ENCODE measurements around the gene TMF1. TPM values are rescaled to one million over a fixed set of nuclear protein-coding genes. Genes with fewer than 3 reads are reported as not detected.

The TMF1 gene
- total and polyA plus RNA-seq, 12 donors: 6.0 to 23.2 (median 20.1) TPM

GRCh38 chr3:69082805-69083204, 30.7 kb upstream of the TMF1 start:
- H3K27ac ChIP-seq: peak overlapping the region in 8 of 10 donors; percentile 41 to 97 (median 96)
- no peaks in the 10 kb centered on the region for H3K27me3 ChIP-seq
- H3K9me3 ChIP-seq: no peaks in the 10 kb centered on the region
- no peak for TF ChIP-seq CTCF (IDR thresholded peaks at IDR 0.05)
- peaks cover 11 to 85% (median 73%) of the 10 kb centered on the region in 9 donors for H3K4me1 ChIP-seq
- DNase-seq (no peak), ATAC-seq (peak in 1 of 8 donors; percentile 28)
- H3K4me3 ChIP-seq: no peak overlapping the region
- intact Hi-C loops (cut with DNase I): loop anchor here in 3 of 10 donors (5.0 kb wide), 2 partner anchors 34 to 39 kb away; partner anchors contain the start of gene LMOD3 (in 2 of the 3)
- H3K36me3 ChIP-seq: no peaks in the 10 kb centered on the region

GRCh38 chr3:69082361-69082760, 30.2 kb upstream of the TMF1 start:
- no peaks in the 10 kb centered on the region for H3K9me3 ChIP-seq
- ATAC-seq: no peak
- WGBS, 2 donors: 74 to 75% methylated on average over 2 of the region's 2 CpGs

GRCh38 chr3:69081583-69082262, 29.6 kb upstream of the TMF1 start:
- H3K27me3 ChIP-seq: no peaks in the 10 kb centered on the region
- H3K4me3 ChIP-seq: no peak overlapping the region
- H3K4me1 ChIP-seq: peaks cover 7 to 81% (median 66%) of the 10 kb centered on the region in 9 donors
- no peaks in the 10 kb centered on the region for H3K9me3 ChIP-seq
- H3K27ac ChIP-seq: peak overlapping the region in 7 of 10 donors; percentile 41 to 96 (median 95)
- no peak for TF ChIP-seq CTCF (IDR thresholded peaks at IDR 0.05)
- 56 to 63% methylated on average over 5 of the region's 5 CpGs for WGBS, 2 donors
- H3K36me3 ChIP-seq: peaks cover 0 to 6% (median 0%) of the 10 kb centered on the region in 9 donors
- DNase-seq: no peak
- ATAC-seq: no peak
- intact Hi-C loops (cut with DNase I): loop anchor here in 3 of 10 donors (5.0 kb wide), 2 partner anchors 36 to 41 kb away; partner anchors contain the start of gene LMOD3 (in 2 of the 3)

More at GRCh38 chr3:69082361-69082760, 30.2 kb upstream of the TMF1 start:
- Histone ChIP-seq H3K4me1 (peaks cover 11 to 85% (median 72%) of the 10 kb centered on the region in 9 donors), H3K36me3 (no peaks in the 10 kb centered on the region), H3K27ac (peak overlapping the region in 8 of 10 donors; percentile 37 to 96 (median 82)), H3K4me3 (no peak overlapping the region), H3K27me3 (no peaks in the 10 kb centered on the region)
- DNase-seq: no peak
- intact Hi-C loops (cut with DNase I): loop anchor here in 3 of 10 donors (5.0 kb wide), 2 partner anchors 35 to 40 kb away; partner anchors contain the start of gene LMOD3 (in 2 of the 3)
- TF ChIP-seq CTCF (IDR thresholded peaks at IDR 0.05): no peak

GRCh38 chr3:69080233-69080920, 28.2 kb upstream of the TMF1 start, which contains the start of gene UBA3:
Gene UBA3 (minus strand): TSS chr3:69080365. CDS start chr3:69080353, 12 bp downstream.
- peak; percentile 82 to 89 (median 88) for ATAC-seq
- TF ChIP-seq CTCF (IDR thresholded peaks at IDR 0.05): no peak
- intact Hi-C loops (cut with DNase I): loop anchor here in 3 of 10 donors (5.0 kb wide), 2 partner anchors 37 to 42 kb away; partner anchors contain the start of gene LMOD3 (in 2 of the 3)

More at GRCh38 chr3:69080233-69080920, 28.2 kb upstream of the TMF1 start, which contains the start of gene UBA3:
- 3 to 5% methylated on average over 37 of the region's 37 CpGs for WGBS, 2 donors
- H3K4me1 ChIP-seq: peaks cover 7 to 71% (median 60%) of the 10 kb centered on the region in 9 donors
- no peaks in the 10 kb centered on the region for H3K9me3 ChIP-seq
- H3K4me3 ChIP-seq: peak within 1 kb of the TSS; percentile 72 to 96 (median 86)
- no peaks in the 10 kb centered on the region for H3K27me3 ChIP-seq
- peak within 1 kb of the TSS; percentile 25 to 96 (median 90) for H3K27ac ChIP-seq
- H3K36me3 ChIP-seq: peaks cover 0 to 19% (median 6%) of the 10 kb centered on the region in 9 donors
- peak; percentile 93 for DNase-seq
